Neural cell (in vitro differentiated cells): Measurements from ENCODE around the gene HTR1E. TPM values are rescaled to one million over a fixed set of nuclear protein-coding genes. Genes with fewer than 3 reads are reported as not detected.

Source experiments
- H2AFZ ChIP-seq: fragments of 200-600, 300-800 bp; sonication (generic), shearing (Covaris generic); 2 replicates; pipeline ENCODE4 v1.6.0; 2014; ENCODE audit warnings: low read depth, mild to moderate bottlenecking, antibody characterized with exemption, low read length, moderate library complexity
- H3F3A ChIP-seq: fragments of 200-600 bp; shearing (Covaris generic); 2 replicates; pipeline ENCODE4 v1.6.1; 2016; ENCODE audit warnings: mild to moderate bottlenecking, moderate library complexity, mixed read lengths, antibody characterized with exemption, low read length; ENCODE audit not compliant: insufficient read depth, poor library complexity, severe bottlenecking
- H3K27ac ChIP-seq: fragments of 200-600, 300-800 bp; sonication (generic), shearing (Covaris generic); 2 replicates; pipeline ENCODE4 v1.5.1; 2014; ENCODE audit warnings: mild to moderate bottlenecking, low read length, moderate library complexity
- H3K27me3 ChIP-seq: fragments of 300-800, 200-600 bp; sonication (generic), shearing (Covaris generic); 2 replicates; pipeline ENCODE4 v1.6.0; 2014; ENCODE audit warnings: mild to moderate bottlenecking, low read depth, low read length, moderate library complexity; ENCODE audit not compliant: insufficient read depth
- H3K36me3 ChIP-seq: fragments of 300-800, 200-600 bp; sonication (generic), shearing (Covaris generic); 2 replicates; pipeline ENCODE4 v1.5.1; 2014; ENCODE audit warnings: mild to moderate bottlenecking, antibody characterized with exemption, low read length, moderate library complexity; ENCODE audit not compliant: insufficient read depth
- H3K4me2 ChIP-seq: fragments of 300-800, 200-600 bp; sonication (generic), shearing (Covaris generic); 2 replicates; pipeline ENCODE4 v1.6.0; 2014; ENCODE audit warnings: mild to moderate bottlenecking, low read length
- H3K4me3 ChIP-seq: fragments of 300-800, 200-600 bp; sonication (generic), shearing (Covaris generic); 2 replicates; pipeline ENCODE4 v1.5.1; 2014; ENCODE audit warnings: mild to moderate bottlenecking, low read length, moderate library complexity
- H3K79me2 ChIP-seq: fragments of 200-600 bp; shearing (Covaris generic); replicated peaks from 2 replicates; pipeline ENCODE4 v1.6.0; 2014; ENCODE audit warnings: mild to moderate bottlenecking, low read length, moderate library complexity; ENCODE audit not compliant: insufficient read depth
- H3K9ac ChIP-seq: fragments of 300-800, 200-600 bp; sonication (generic), shearing (Covaris generic); 2 replicates; pipeline ENCODE4 v1.6.1; 2016; ENCODE audit warnings: mild to moderate bottlenecking, low read length, mixed read lengths
- H3K9me2 ChIP-seq: fragments of 200-600 bp; shearing (Covaris generic); 2 replicates; pipeline ENCODE4 v1.6.1; 2016; ENCODE audit warnings: mild to moderate bottlenecking, low read length, mixed read lengths; ENCODE audit not compliant: insufficient read depth
- H3K9me3 ChIP-seq: fragments of 200-600, 300-800 bp; sonication (generic), shearing (Covaris generic); 2 replicates; pipeline ENCODE4 v1.6.1; 2016; ENCODE audit warnings: mild to moderate bottlenecking, mixed run types, low read length, moderate library complexity, mixed read lengths
- H4K20me1 ChIP-seq: fragments of 200-600 bp; shearing (Covaris generic); 2 replicates; pipeline ENCODE4 v1.6.1; 2016; ENCODE audit warnings: mild to moderate bottlenecking, mixed run types; ENCODE audit not compliant: insufficient read depth
- CTCF ChIP-seq: fragments of 450-650 bp; IDR thresholded peaks from 2 replicates; pipeline ENCODE4 v1.5.1; 2014; ENCODE audit warnings: antibody characterized with exemption, mild to moderate bottlenecking, moderate library complexity; ENCODE audit not compliant: poor library complexity, severe bottlenecking
- EP300 ChIP-seq: fragments of 450-650 bp; conservative IDR thresholded peaks from 2 replicates; pipeline ENCODE4 v1.6.1; 2014; ENCODE audit warnings: antibody characterized with exemption, mild to moderate bottlenecking, moderate library complexity; ENCODE audit not compliant: poor library complexity, severe bottlenecking
- EZH2 ChIP-seq: fragments of 200-600, 300-800 bp; shearing (Covaris generic), sonication (generic); IDR thresholded peaks from 2 replicates; pipeline ENCODE4 v1.6.1; 2014; ENCODE audit warnings: antibody characterized with exemption, low read length, borderline replicate concordance, mild to moderate bottlenecking; ENCODE audit not compliant: insufficient read depth, poor library complexity, severe bottlenecking
- MXI1 ChIP-seq: fragments of 450-650 bp; conservative IDR thresholded peaks from 2 replicates; pipeline ENCODE4 v1.6.1; 2014; ENCODE audit warnings: antibody characterized with exemption, mild to moderate bottlenecking; ENCODE audit not compliant: poor library complexity, severe bottlenecking
- POLR2AphosphoS5 ChIP-seq: IDR thresholded peaks from 2 replicates; pipeline ENCODE4 v1.6.1; 2012
- RAD21 ChIP-seq: fragments of 450-650 bp; conservative IDR thresholded peaks from 2 replicates; pipeline ENCODE4 v1.6.1; 2014; ENCODE audit warnings: antibody characterized with exemption, mild to moderate bottlenecking, moderate library complexity
- SMC3 ChIP-seq: fragments of 450-650 bp; conservative IDR thresholded peaks from 2 replicates; pipeline ENCODE4 v1.6.1; 2014; ENCODE audit warnings: antibody characterized with exemption, mild to moderate bottlenecking, moderate library complexity; ENCODE audit not compliant: poor library complexity
- TAF1 ChIP-seq: IDR thresholded peaks from 2 replicates; pipeline ENCODE4 v1.6.1; 2012; ENCODE audit warnings: low read depth
- polyA plus RNA-seq: library from polyadenylated mRNA; depleted of rRNA; stranded (reverse); fragments of >200 nt; gene quantifications from 2 replicates; pipeline ENCODE4 v1.2.3, GENCODE V29; 2014
- TF ChIP-seq, protein P1 (sequence below): IDR thresholded peaks from 2 replicates; pipeline ENCODE4 v1.6.1; 2012; ENCODE audit warnings: borderline replicate concordance

Gene HTR1E
- polyA plus RNA-seq, 1 donor from 2014 or later: 0.25 TPM

GRCh38 chr6:86973088-86973487, 35.8 kb downstream of the HTR1E start:
- H3K9ac ChIP-seq: no peak overlapping the region
- no peak overlapping the region for H3K27ac ChIP-seq
- H3K9me2 ChIP-seq: no peaks in the 10 kb centered on the region
- H2AFZ ChIP-seq: no peak overlapping the region
- H3K79me2 ChIP-seq: no peaks in the 10 kb centered on the region
- TF ChIP-seq POLR2AphosphoS5: no peak
- TF ChIP-seq EZH2: no peak
- TF ChIP-seq TAF1: no peak
- TF ChIP-seq MXI1: no peak
- no peak for TF ChIP-seq RAD21
- no peaks in the 10 kb centered on the region for H3K9me3 ChIP-seq
- no peaks in the 10 kb centered on the region for H4K20me1 ChIP-seq
- H3F3A ChIP-seq: no peaks in the 10 kb centered on the region
- no peak overlapping the region for H3K4me2 ChIP-seq
- H3K27me3 ChIP-seq: no peaks in the 10 kb centered on the region
- no peaks in the 10 kb centered on the region for H3K36me3 ChIP-seq
- H3K4me3 ChIP-seq: no peak overlapping the region

- no peak overlapping the region for H3K4me3 ChIP-seq
- H3K27me3 ChIP-seq: no peaks in the 10 kb centered on the region
- no peak overlapping the region for H3K9ac ChIP-seq
- H3K27ac ChIP-seq: no peak overlapping the region
- no peak overlapping the region for H2AFZ ChIP-seq
- TF ChIP-seq POLR2AphosphoS5 (no peak), MXI1 (no peak), SMC3 (no peak), EZH2 (no peak), RAD21 (no peak), CTCF (no peak), EP300 (no peak), TAF1 (no peak)
- TF ChIP-seq, protein P1, sequence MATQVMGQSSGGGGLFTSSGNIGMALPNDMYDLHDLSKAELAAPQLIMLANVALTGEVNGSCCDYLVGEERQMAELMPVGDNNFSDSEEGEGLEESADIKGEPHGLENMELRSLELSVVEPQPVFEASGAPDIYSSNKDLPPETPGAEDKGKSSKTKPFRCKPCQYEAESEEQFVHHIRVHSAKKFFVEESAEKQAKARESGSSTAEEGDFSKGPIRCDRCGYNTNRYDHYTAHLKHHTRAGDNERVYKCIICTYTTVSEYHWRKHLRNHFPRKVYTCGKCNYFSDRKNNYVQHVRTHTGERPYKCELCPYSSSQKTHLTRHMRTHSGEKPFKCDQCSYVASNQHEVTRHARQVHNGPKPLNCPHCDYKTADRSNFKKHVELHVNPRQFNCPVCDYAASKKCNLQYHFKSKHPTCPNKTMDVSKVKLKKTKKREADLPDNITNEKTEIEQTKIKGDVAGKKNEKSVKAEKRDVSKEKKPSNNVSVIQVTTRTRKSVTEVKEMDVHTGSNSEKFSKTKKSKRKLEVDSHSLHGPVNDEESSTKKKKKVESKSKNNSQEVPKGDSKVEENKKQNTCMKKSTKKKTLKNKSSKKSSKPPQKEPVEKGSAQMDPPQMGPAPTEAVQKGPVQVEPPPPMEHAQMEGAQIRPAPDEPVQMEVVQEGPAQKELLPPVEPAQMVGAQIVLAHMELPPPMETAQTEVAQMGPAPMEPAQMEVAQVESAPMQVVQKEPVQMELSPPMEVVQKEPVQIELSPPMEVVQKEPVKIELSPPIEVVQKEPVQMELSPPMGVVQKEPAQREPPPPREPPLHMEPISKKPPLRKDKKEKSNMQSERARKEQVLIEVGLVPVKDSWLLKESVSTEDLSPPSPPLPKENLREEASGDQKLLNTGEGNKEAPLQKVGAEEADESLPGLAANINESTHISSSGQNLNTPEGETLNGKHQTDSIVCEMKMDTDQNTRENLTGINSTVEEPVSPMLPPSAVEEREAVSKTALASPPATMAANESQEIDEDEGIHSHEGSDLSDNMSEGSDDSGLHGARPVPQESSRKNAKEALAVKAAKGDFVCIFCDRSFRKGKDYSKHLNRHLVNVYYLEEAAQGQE: no peak
- no peaks in the 10 kb centered on the region for H3K9me3 ChIP-seq
- H3K9me2 ChIP-seq: no peaks in the 10 kb centered on the region
- no peaks in the 10 kb centered on the region for H3K36me3 ChIP-seq
- H3F3A ChIP-seq: no peaks in the 10 kb centered on the region
- no peaks in the 10 kb centered on the region for H3K79me2 ChIP-seq
- no peak overlapping the region for H3K4me2 ChIP-seq
- no peaks in the 10 kb centered on the region for H4K20me1 ChIP-seq
Measured at GRCh38 chr6:86978251-86978650, 40.9 kb downstream of the HTR1E start.
